Left lobe of liver (tissue), 2 donors: ENCODE measurements around the gene TSHZ2. TPM values are rescaled to one million over a fixed set of nuclear protein-coding genes. Genes with fewer than 3 reads are reported as not detected.
A peak's percentile ranks its signal among the peaks of the same experiment; 100 is the strongest.

Experiments used
- ATAC-seq: fragments of 200-7000 bp; cut with Tn5 transposase; one replicate; pipeline ENCODE4 v1.9.1; 2020; ENCODE audit warnings: mild to moderate bottlenecking, moderate library complexity
- DNase-seq: peaks from one replicate; pipeline ENCODE4 v3.0.0-alpha.2; 2020; ENCODE audit warnings: low spot score
- total RNA-seq: library from RNA; stranded (reverse); gene quantifications from one replicate; pipeline ENCODE4 v1.2.1, GENCODE V29; 2021
- donor health status: DM: no; HTN: no; CAD: no; lungs with moderate emphysema.
- donor health status: DM: no; HTN: yes; CAD: no.

TSHZ2 gene
- total RNA-seq, 1 donor from 2014 or later: 19.0 TPM

DNA sequence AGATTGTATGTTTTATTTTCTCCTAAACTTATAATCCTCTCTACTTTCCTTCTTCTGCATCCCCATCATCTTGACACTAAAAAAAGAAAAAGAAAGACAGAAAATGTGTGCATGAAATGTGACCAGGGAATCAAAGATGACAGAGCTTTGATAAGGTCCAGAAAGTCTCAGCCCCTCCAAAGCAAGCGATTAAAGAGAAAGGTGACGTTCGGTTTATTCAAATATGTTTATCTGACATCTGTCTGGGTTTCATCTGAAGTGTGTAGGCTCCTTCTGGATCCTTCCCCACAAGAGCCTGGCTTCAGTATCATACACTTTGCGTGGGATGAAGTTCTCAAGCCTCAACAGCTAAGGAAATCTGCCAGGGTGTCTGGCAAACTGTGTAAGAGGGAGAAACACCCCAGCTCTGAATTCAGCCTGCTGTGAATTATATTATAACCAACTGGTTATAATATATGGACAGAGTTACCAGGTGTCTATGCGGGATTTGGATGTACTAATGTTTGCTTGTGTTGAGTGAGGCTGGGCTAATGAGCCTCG, 358.5 kb downstream of the TSHZ2 start:
- ATAC-seq: no peak
- DNase-seq: no peak

DNA sequence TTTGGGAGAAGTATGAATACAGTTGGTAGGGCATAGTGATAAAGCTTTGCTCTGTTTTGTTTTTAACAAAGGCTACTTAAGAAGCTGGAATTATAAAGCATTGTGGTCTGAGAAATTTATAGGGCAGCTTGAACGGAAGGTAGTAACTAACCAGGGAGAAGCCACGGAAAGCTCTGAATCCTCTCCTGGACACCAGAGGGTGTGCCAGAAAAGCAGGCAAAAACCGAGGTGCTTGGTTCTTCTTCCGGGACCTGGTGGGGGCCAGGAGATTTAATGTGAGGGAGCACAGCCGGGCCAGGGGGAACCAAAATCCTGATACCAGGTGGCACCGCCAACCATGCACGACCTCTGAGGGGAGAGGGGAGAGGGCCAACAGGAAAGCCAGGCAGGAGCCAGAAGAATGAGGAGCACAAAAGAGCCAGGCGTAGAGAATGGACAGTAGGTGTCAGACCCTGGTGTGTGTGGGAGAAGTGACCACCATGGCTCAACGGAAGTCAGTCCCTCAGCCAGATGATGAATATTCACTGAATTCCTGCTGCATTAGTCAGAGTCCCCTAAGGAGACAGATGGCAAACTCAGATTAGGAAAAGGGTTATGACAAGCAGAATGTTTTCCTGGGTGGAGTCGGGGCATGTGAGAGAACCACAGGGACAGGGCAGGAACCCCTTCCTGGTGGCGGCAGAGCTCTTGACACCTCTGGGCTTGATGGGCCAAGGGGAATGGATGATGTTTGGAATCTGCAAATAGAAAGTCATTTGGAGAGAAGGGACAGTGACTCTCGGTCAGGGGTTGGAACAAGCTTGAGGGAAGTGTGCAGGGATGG, 359.2 kb downstream of the TSHZ2 start:
- no peak for ATAC-seq

DNA sequence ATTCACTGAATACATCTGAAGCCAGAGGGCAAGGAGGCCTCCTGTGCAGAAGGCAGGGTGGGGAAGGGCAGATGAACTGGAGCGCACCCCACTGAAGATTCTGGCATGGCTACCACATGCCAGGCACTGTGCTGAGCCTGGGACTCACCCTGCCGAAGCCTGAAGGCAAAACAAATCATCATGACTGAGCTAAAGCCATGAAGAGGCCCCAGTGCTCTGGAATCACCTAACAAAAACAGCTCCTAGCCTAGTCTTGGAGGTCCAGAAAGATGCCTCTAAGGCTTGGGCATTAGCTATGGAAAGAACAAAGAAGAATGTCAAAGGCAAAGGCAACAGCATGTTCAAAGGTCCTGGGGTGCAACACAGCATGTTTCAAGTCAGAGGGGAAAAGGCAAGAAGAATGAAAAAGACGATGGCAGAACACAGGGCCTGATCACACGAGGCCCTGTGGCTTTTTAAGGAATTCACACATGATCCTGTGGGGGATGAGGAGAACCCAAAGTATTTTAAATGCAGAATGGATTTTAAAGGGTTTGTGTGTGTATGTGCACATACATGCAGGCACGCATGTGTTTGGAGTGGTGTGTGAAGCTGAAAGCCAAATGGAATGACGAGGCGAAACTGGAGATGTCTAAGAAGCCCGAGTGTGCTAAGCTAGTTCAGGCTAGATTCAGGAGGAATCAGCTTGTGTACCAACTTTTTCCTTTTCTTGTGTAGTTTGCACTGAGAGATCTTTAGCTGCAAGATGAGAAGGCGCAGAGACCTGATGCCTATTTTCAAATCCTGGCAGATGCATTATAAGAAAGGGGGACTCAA, 360.1 kb downstream of the TSHZ2 start:
- ATAC-seq (no peak), DNase-seq (no peak)

More for the DNA sequence above, 359.2 kb downstream of the TSHZ2 start:
- DNase-seq: no peak

DNA sequence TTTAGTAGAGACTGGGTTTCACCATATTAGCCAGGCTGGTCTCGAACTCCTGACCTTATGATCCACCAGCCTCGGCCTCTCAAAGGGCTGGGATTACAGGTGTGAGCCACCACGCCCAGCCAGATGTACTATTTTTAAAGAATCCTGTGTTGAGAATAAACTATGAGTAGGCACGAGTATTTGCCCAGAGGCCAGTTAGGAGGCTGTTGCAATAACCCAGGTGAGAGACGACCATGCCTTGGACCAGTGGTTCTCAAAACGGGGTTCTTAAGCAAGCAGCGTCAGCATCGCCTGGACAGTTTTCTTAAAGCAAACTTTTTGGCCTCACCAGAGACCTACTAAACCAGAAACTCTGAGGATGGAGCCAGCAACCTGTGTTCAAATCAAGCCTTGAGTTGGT, 362.7 kb downstream of the TSHZ2 start:
- DNase-seq: no peak
- no peak for ATAC-seq

DNA sequence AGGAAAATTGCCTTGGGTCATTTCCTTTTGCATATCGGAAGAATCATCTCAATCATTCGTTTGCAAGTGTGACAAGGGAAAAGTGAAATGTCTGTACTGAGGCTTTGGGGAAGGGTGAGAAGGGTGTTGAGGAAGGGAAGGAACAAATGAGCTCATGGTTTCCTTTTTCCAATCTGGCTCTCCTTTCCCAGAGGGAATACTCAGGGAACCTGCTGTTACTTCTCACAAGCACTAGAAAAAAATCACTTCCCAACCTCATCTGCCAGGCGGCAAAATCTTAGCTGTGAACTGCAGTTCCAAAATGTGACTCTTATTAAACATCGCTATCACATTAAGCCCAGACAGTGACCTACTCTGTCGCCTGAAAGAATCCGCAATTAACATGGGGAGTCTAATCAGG, 363.4 kb downstream of the TSHZ2 start:
- DNase-seq (no peak), ATAC-seq (no peak)

DNA sequence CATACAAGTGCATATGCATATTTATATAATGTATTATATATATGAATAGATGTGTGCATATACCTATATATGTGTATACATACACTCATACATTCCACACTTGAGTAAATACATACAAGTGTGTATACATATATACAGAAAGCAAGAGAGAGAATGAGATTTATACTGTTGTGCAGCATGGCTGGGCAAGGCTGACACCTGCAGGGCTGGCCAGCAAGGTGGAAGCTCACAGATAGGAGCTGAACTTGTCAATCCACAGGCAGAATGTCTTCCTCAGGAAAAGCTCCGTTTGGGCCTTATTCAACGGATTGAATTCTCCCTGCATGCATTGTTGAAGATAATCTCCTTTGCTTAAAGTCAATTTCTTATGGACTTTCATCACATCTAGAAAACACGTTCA, 364.7 kb downstream of the TSHZ2 start:
- peak; percentile 32 for ATAC-seq
- DNase-seq: no peak

DNA sequence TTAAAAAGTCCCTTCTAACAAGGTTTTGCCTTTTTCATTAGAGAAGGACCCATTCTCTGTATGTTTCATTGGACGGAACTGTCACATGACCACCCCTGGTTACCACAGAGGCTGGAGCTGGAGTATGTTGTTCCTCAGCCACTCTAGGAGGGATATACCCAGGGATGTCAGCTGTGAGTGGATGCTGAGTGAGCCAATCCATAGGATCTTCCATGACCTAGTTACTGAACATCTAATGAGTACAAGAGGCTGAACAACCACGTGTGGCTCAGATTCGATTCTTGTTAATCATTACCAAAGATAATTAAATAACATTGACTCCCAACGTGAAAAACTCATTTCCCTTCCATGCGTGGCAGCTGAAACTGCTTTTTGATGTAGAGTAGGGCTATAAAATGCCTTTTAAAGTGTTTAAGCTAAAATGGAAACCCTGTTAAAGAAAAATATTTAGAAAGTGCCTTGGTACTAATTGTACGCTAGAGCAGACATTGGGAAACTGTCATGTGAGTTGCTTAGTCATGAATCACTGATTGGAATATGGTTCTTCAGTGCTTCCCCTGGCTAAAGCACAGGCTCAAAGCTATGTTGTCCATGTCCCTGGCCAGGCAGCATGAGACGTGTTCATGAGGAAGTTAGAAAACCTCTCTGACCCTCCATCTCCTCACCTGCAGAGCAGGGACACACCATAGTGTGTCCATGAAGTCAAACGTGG, 365.4 kb downstream of the TSHZ2 start:
- ATAC-seq: peak; percentile 54
- no peak for DNase-seq

DNA sequence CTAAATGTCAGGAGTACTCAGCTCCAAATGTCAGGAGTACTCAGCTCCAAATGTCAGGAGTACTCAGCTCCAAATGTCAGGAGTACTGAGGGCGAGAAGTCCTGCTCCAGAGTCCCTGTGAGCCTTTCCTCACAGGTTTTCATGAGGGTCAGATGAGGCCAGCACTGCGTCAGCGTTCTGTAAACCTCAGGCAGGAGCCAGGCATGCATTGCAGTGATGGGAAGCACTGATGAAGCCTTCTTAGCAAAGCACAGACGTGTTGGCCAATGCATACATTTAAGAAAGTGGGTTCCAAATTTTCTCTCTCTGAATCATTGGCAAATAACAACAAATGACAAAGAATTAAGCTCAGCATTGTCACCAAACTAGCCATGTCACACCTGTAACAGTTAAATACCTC, 366.6 kb downstream of the TSHZ2 start:
- no peak for DNase-seq
- no peak for ATAC-seq

DNA sequence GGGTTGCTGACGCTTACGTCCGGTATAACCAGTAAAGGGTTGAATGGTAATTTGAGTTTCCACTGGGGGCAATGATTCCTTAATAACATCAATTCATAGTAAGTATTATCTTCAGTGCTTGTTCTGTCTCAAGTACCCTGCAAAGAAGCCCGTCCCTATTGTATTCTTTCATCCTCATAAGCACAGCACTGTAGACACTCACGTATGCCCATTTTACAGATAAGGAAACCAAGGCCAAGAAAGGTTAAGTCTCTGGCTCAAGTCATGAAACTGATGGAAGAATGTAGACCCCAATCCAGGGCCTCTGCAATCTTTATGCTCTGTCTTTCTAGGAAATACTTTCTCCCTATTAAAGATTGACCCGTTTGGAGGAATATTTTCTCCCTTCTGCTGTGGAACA, 370.3 kb downstream of the TSHZ2 start:
- DNase-seq: no peak
- ATAC-seq: no peak

DNA sequence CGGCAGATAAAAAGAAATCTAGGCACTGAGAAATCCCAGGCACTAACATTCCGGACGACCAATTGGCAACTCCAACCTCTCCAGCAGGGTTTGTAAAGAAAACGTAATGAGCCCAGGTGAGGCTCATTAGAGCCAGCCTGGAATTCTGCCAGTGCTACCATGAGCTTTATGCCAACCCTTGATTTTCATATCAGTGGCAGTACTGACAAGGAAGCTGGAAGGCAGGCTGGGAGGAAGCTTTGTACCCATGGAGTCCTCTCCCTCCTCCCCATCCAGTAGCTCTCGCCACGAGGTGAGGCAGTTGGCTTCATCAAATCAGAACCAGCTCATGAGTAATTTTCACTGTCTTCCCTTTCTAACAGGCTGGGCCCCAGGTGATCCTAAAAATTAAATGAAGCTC, 371.3 kb downstream of the TSHZ2 start:
- DNase-seq: no peak
- no peak for ATAC-seq

DNA sequence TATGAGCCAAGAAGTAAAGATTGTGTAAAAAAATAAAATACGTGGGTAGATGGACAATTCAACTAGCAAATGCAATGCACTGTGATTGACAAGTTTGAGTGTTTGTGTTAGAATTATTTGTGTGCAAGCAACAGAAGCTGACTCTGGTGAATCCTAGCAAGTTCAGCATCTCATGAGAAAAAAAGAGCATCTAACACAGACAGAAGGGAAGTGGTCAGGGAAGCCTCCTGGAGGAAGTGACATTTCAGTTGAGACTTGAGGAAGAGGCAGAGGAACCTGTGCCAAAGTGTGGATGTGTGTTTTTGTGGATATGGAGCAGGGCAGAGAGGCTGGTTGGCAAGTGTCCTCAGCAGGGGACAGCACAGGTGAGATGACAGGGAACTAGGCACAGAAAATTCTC, 372.7 kb downstream of the TSHZ2 start:
- DNase-seq: no peak
- no peak for ATAC-seq

DNA sequence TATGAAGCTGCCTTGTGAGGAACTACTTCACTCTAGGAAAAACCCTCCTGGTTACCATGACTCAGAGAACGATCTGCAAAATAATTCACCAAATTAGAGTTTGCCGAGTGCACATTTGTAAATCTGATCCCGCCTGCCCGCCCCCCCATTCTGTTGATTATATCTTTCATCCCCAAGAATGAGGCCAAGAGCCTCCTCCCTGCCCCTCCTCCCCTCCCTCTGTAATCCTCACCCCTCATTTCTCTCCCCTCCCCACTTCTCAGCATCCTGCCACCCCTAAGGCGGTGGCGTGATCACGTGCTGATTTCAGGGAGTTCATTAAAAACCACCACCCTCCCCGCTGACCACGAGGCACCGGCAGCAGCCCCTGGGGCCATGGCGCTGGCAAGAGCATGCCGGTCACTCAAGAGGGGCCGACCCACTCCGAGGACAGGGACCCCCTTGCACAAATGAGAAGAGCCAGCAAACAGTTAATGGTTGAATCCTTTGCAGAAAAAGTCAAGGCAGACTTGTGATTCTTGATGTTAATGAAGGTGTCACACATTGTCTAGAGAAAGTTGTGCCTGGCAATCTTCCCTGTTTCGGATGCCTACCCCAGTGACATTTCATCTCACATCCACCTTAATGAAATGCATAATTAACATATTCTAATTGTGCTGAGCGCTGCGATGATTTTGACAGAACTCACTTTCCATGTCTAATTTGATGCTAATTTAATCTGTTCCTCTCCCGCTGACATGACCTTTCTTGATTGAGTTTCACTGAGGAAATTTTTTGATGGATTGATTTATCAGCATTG, 373.6 kb downstream of the TSHZ2 start:
- DNase-seq (no peak), ATAC-seq (no peak)

DNA sequence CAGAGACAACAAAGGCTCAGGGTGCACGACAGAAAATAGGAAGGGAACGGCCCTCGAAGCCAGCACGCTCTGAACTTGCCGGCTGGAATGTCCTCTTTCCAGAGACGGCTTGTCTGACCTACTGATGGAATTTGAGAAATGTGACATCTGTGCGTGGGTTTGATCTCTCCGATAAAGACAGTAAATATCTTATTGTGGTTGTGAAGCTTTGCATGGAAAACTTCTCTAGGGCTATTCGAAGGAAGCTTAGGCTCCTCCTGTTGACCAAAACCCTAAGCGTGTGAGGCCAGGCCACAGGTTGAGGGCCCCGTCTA, 374.1 kb downstream of the TSHZ2 start:
- DNase-seq (no peak), ATAC-seq (no peak)

DNA sequence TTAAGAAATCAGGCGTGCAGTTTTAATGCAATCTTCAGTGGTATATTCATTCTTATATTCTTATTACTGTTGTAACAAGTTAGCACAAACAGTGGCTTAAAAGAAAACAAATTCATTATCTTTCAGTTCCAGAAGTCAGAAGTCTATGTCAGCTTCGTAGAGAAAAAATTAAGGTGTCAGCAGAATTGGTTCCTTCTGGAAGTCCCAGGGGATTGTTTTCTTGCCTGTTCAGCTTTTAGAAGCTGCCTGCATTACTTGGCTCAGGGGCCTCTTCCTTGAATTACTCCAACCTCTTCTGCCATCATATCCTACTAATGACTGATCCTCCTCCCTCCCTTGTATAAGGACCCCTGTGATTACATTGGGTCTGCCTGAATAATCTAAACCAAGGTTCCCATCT, 377.6 kb downstream of the TSHZ2 start:
- ATAC-seq: no peak
- no peak for DNase-seq

DNA sequence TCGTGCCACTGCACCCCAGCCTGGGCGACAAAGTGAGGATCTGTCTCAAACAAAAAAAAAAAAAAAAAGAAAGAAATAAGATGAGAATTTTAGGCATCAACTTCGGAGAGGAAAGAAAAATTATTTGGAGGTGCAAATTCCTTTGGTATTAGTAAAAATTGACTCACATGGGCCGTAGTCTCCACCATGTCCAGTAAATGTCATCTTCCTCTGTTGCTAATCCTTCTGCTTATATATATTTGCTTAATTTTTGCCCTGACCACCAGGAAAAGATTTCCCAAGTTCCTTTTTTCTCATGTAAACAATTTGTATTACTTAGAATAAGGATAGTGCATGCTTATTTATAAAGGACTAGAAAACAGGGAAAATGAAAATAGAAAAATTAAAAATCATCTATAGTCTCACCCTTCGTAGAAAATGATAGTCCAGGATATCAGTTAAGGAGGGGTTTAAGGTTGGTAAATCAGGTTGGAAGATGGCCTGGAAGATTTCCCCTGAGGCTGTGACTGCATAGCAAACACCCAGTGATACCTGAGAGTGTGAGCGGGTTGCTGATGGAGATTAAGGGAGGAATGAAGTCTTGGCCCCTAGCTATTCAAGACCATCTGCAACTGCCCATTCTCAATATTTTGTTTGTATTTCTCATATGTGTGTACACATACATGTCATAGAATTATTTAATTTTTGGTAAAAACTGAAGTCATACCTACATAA, 380.7 kb downstream of the TSHZ2 start:
- ATAC-seq (no peak), DNase-seq (no peak)

DNA sequence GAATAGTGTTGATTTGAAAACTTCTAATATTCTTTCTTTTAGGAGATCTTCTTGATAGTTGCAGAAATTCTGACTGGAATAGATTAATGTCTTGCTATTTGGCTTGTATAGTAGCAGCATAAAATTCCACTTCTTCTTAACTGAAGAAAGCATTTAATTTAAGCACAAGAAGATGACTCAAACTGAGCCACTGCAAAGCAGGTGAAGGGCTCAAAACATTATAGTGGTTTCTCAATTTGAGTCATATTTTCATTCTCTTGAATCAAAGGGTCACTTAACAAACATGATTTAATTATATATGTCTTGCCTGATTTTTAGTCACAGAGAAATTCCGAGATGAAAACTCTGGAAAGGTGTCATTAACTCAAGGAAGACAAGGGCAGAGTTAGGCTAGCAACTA, 382.2 kb downstream of the TSHZ2 start:
- DNase-seq (no peak), ATAC-seq (no peak)

DNA sequence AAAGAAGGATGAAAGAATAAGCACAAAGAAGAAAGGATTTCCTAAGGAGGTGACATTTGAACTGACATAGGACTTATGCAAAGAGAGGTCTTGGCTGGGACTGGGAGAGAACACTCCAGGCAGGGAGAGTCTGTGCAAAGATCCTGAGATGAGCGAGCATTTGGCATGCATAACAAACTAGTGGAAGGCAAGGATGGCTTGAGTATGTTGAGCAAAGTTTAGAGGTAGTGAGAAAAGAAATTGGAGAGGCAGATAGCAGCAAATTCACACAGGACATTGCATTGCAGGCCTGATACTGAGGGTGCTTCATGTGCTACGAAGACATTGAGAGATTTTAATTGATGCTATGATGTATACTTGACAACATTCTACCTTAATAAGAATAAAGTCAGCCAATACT, 383.6 kb downstream of the TSHZ2 start:
- DNase-seq: no peak

DNA sequence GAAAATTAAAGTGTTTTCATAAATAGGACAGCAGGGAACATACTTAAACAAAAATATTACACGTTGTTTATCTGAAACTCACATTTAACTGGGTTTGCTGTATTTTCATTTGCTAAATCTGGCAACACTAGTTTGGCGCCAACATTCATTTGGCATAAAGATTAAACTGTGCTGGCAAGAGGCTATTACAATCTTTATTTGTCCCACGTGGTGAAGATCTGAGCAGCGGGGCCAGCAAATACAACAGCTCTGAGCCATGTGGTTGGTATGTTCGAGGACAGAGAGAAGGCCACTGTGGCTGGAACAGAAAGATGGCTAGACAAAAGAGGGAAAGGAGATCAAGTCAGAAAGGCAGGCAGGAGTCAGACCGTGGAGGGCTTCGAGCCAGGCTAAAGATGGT, 387.3 kb downstream of the TSHZ2 start:
- DNase-seq (no peak), ATAC-seq (no peak)

More for the DNA sequence above, 383.6 kb downstream of the TSHZ2 start:
- ATAC-seq: no peak

DNA sequence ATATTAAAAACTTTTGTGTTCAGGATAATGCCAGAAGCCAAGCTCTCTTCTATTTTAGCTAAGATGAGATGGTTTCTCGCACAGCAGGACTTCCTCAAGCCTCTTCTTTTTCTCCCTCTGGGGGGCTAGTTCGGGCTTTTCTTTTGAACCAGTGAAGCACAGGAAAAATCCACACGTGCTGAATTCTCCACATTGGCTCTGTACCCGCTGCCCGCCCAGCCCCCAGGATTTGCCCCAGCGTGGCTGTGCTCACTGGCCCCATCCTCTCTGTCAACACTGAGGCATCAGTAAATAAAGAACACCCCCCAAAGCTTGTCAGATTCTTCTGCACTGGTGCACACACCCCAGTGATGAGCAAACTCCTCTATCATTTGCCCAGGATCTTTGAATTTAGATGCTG, 388.7 kb downstream of the TSHZ2 start:
- no peak for ATAC-seq
- no peak for DNase-seq

DNA sequence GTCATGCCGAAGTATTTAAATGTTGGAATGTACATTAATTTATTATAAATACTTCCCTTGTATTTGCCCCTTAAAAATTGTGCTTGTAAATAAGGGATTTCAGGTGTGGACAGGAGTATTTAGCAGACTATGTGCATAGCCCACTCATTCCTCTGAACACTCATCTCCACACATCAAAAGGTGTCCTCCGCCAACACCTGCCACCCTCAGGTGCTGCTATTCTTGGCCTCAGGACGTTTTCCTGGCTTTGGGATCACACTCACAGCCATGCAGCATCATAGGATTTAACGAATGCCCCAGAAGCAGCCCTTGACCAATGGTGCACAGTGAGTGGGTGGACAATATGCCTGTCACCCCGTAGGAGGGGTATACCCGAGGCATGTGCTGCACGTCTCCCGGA, 390.6 kb downstream of the TSHZ2 start:
- no peak for DNase-seq
- no peak for ATAC-seq
